ACC112 (cell line): ENCODE measurements around the gene CRYBB2.
"Not testable (repeated sequence)": the region's sequence is repeated elsewhere in the genome, so short reads cannot be mapped to it uniquely, and the experiment has no call there.

Experiments used
- H2AFZ ChIP-seq: fragments of 200-600 bp; sonication (generic); one replicate; pipeline ENCODE4 v1.6.0; 2017; ENCODE audit warnings: antibody characterized with exemption, low read length; ENCODE audit not compliant: unreplicated experiment
- H3K27ac ChIP-seq: fragments of 200-600 bp; sonication (generic); 2 replicates; pipeline ENCODE4 v1.5.1; 2014; ENCODE audit warnings: low read depth, mild to moderate bottlenecking, antibody characterized with exemption, low read length, moderate library complexity
- H3K27me3 ChIP-seq: fragments of 200-600 bp; sonication (generic); 2 replicates; pipeline ENCODE4 v1.6.1; 2014; ENCODE audit warnings: mild to moderate bottlenecking, antibody characterized with exemption, low read length, moderate library complexity, mixed read lengths; ENCODE audit not compliant: insufficient read depth
- H3K36me3 ChIP-seq: fragments of 200-600 bp; sonication (generic); 2 replicates; pipeline ENCODE4 v1.6.1; 2016; ENCODE audit warnings: mild to moderate bottlenecking, antibody characterized with exemption, low read length, moderate library complexity, mixed read lengths; ENCODE audit not compliant: insufficient read depth
- H3K4me1 ChIP-seq: fragments of 200-600 bp; sonication (generic); one replicate; pipeline ENCODE4 v1.6.1; 2016; ENCODE audit warnings: low read length, mixed read lengths; ENCODE audit not compliant: insufficient read depth, unreplicated experiment, control insufficient read depth
- H3K4me3 ChIP-seq: fragments of 200-600 bp; sonication (generic); 2 replicates; pipeline ENCODE4 v1.5.1; 2014; ENCODE audit warnings: mild to moderate bottlenecking, low read depth, low read length
- H3K79me2 ChIP-seq: fragments of 200-600 bp; sonication (generic); one replicate; pipeline ENCODE4 v1.6.0; 2016; ENCODE audit warnings: low read length; ENCODE audit not compliant: control insufficient read depth, unreplicated experiment, insufficient read depth

CRYBB2 gene

DNA sequence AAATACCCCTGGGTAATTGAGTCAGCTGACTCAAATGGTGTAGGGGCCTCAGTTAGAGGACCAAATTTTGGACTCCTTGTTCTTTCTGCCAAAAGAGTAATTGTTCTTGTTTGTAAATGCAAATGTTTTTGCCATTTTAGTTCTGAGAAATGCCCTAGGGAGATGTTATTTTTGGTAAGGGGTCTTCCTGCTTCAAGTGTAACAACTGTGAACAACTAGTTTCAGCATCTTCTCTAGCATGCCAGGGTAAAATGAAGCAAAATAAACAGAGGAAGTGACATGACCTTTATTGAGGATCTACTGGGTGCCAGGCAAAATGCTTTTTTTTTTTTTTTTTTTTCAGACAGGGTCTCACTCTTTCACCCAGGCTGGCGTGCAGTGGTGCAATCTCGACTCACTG lies 60.7 kb downstream of the CRYBB2 start:
- not testable (repeated sequence) for H3K79me2 ChIP-seq, H3K36me3 ChIP-seq, H2AFZ ChIP-seq, H3K4me3 ChIP-seq, H3K4me1 ChIP-seq, H3K27ac ChIP-seq
- H3K27me3 ChIP-seq = peaks cover 48% of the 10 kb centered on the region
